ENCODE data around the gene SLC25A43.

SLC25A43 gene

DNA sequence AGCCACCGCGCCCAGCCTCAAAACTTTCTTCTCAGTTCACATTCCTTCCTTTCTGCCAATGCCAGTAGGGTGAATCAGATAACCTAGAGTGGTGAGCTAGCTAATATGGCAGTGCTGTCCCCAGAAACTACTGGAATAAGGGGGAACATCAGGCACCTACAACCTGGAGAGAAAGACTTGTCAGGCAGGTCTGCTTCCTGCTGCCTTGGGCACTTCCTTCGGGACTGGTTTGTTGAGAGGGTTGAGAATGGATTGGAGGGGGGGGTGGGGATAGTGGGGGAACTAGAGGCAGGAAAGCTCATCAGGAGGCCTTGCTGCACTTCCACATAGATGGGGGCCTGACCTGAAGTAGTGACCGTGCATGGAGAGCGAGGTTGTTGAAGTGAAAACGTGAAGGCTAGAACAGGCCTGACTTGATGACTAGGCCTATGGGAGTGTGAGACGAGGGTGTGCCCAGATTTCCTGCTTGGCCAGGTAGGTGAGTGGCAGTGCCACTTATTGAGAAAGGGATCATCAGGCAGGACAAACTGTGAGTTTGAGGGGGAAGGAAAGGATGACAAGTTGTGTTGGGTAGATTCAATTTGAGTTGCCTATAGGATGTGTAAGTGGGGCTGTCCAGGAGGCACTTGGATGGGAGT, 102.5 kb downstream of the SLC25A43 start:
- POLR2A ChIA-PET = no interaction called here
- Histone ChIP-seq H3K4me1 (ENCODE audit: control insufficient read depth, insufficient read depth, low read length) (no peaks in the 10 kb centered on the region), H3K27ac (ENCODE audit: extremely low read depth, low read depth, low read length) (no peak overlapping the region), H3K36me3 (ENCODE audit: control insufficient read depth in 2 of 2, insufficient read depth in 1 of 2, low read length in 2 of 2) (no peaks in the 10 kb centered on the region), H3K4me3 (ENCODE audit: low read depth, low read length) (no peak overlapping the region), H3K9me3 (ENCODE audit: control insufficient read depth, insufficient read depth, low read depth, low read length) (no peaks in the 10 kb centered on the region)
- CTCF ChIA-PET = interaction anchor here (1.1 to 2.1 kb wide), 2 partner anchors 11 to 12 kb away, joined by 3 to 10 read pairs; no protein-coding TSS in a partner anchor
- no peak for TF ChIP-seq KLF8 (tag by site-specific recombination; IDR thresholded peaks at IDR 0.05)
- TF ChIP-seq KLF16 (tag by site-specific recombination; IDR thresholded peaks at IDR 0.05) = no peak
- no peak for TF ChIP-seq ZNF10 (tag by site-specific recombination; IDR thresholded peaks at IDR 0.05)
- TF ChIP-seq ZNF837 (tag by site-specific recombination; IDR thresholded peaks at IDR 0.05) = no peak
- no peak for TF ChIP-seq BCL11A (tag by site-specific recombination; IDR thresholded peaks at IDR 0.05; ENCODE audit: low read depth)
- no peak for TF ChIP-seq ZNF239 (tag by site-specific recombination; IDR thresholded peaks at IDR 0.05)
- TF ChIP-seq ZNF2 (tag by site-specific recombination; IDR thresholded peaks at IDR 0.05) = no peak
- TF ChIP-seq ZNF274 (IDR thresholded peaks at IDR 0.05; ENCODE audit: low read length) = no peak
- no peak for TF ChIP-seq ZNF274 (tag by site-specific recombination; IDR thresholded peaks at IDR 0.05; ENCODE audit: borderline replicate concordance)
- TF ChIP-seq, protein P1, sequence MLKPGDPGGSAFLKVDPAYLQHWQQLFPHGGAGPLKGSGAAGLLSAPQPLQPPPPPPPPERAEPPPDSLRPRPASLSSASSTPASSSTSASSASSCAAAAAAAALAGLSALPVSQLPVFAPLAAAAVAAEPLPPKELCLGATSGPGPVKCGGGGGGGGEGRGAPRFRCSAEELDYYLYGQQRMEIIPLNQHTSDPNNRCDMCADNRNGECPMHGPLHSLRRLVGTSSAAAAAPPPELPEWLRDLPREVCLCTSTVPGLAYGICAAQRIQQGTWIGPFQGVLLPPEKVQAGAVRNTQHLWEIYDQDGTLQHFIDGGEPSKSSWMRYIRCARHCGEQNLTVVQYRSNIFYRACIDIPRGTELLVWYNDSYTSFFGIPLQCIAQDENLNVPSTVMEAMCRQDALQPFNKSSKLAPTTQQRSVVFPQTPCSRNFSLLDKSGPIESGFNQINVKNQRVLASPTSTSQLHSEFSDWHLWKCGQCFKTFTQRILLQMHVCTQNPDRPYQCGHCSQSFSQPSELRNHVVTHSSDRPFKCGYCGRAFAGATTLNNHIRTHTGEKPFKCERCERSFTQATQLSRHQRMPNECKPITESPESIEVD (tag by site-specific recombination; IDR thresholded peaks at IDR 0.05) = no peak

DNA sequence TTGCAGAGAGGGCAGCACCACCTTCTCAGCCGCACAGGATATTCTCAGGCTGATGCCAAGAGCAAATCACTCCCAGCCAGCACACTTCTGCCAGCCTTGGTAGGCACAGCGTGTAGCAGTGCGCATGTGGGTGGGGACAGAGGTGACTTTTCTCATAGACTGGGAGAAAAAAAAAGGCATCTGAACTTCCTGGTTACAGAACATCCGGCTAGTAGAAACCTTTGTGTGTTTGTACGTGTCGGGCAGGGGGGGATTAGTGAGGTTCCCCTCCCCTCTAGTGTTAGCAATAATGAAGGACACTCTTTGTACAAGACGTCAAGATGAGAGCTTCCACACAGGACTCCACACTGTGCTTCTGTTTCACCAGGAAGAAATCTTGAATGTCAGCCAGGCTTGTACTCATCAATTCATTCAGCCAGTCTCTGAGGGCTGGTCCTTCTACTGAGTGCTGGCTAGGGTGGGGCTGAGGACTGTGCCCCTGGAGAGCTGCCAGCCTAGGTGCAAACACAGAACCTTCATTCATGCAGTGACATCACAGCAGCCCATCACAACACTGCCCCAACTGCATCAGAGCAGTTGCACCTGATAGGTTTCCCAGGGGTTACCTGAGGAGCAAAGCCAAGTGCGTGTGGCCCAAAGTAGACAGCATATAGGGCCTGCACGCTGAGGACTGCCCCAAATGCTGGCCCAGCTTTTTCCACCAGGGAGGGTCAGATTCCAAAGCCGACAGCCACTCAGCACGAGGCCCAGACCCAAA, 103.8 kb downstream of the SLC25A43 start:
- no peak overlapping the region for H3K27ac ChIP-seq (ENCODE audit: extremely low read depth, low read depth, low read length)
- TF ChIP-seq ZNF768 (tag by site-specific recombination; IDR thresholded peaks at IDR 0.05) (no peak), ZFP41 (tag by site-specific recombination; IDR thresholded peaks at IDR 0.05; ENCODE audit: borderline replicate concordance) (no peak), FEZF1 (tag by site-specific recombination; IDR thresholded peaks at IDR 0.05) (no peak), ZNF670 (tag by site-specific recombination; IDR thresholded peaks at IDR 0.05; ENCODE audit: low read depth) (no peak), ZNF473 (tag by site-specific recombination; IDR thresholded peaks at IDR 0.05) (no peak), ZNF830 (tag by site-specific recombination; IDR thresholded peaks at IDR 0.05; ENCODE audit: low read depth) (no peak), IKZF3 (tag by site-specific recombination; IDR thresholded peaks at IDR 0.05) (no peak), ZEB2 (tag by site-specific recombination; IDR thresholded peaks at IDR 0.05) (no peak), ZNF121 (tag by site-specific recombination; IDR thresholded peaks at IDR 0.05) (no peak)
- TF ChIP-seq, protein P2, sequence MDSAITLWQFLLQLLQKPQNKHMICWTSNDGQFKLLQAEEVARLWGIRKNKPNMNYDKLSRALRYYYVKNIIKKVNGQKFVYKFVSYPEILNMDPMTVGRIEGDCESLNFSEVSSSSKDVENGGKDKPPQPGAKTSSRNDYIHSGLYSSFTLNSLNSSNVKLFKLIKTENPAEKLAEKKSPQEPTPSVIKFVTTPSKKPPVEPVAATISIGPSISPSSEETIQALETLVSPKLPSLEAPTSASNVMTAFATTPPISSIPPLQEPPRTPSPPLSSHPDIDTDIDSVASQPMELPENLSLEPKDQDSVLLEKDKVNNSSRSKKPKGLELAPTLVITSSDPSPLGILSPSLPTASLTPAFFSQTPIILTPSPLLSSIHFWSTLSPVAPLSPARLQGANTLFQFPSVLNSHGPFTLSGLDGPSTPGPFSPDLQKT (IDR thresholded peaks at IDR 0.05; ENCODE audit: borderline replicate concordance, low read depth, low read length) = no peak
- ChIA-PET POLR2A (interaction anchor here (1.1 kb wide), 1 partner anchor 35 kb away, joined by 4 read pairs; the partner anchor contains the start of gene SLC25A5), CTCF (interaction anchor here (1.1 to 2.1 kb wide), 3 partner anchors 10 to 20 kb away, joined by 3 to 10 read pairs (median 5); no protein-coding TSS in a partner anchor)
- H3K4me3 ChIP-seq (ENCODE audit: low read depth, low read length) = no peak overlapping the region
- no peaks in the 10 kb centered on the region for H3K9me3 ChIP-seq (ENCODE audit: control insufficient read depth, insufficient read depth, low read depth, low read length)
- H3K4me1 ChIP-seq (ENCODE audit: control insufficient read depth, insufficient read depth, low read length) = no peaks in the 10 kb centered on the region
- H3K36me3 ChIP-seq (ENCODE audit: control insufficient read depth in 2 of 2, insufficient read depth in 1 of 2, low read length in 2 of 2) = no peaks in the 10 kb centered on the region

Data from HEK293 (cell line).